Measurements from ENCODE around the gene PCDHA1. TPM values are rescaled to one million over a fixed set of nuclear protein-coding genes. Genes with fewer than 3 reads are reported as not detected.

The PCDHA1 gene
- total and polyA plus RNA-seq, 2 experiments from 2014 or later = 0.81 to 1.6 TPM

DNA sequence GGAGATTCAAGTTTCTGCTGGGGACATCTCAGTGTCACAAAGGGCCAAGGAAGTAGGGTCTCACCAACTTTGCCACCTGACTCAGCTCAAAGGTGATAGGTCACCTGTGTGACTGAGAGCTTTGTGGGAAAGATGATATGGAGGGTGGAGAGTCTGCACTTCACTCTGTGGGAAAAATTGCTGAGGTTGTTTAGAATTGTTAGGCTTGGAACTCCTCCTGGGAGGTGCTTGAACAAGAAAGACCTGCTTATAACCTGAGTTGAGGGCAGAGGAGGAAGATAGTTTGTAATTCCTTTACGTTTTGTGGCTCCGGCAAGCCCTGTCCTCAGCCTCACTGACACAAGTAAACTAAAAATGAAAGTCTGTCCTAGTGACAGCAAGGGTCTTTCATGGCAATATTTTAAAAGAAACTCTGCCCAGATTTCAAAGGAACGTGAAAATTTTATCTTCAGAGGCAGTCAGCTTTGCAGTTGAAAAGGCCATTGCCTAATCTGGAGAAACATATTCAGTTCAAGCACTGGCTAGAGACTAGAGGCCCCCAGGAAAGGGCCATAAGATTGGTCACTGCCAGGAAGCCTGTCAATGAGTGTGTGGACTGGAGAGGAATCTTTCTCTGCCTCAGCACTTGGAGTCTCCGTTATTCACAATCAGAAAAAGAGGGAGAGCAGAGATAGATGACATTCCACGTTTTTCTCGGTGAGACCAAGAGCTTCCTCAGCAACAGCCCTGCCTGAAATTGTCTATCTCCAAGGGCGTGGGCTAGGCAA lies 203.5 kb downstream of the PCDHA1 start:
- DNase-seq (ENCODE audit: low spot score) (no peak), ATAC-seq (no peak)
- H3K4me1 ChIP-seq (ENCODE audit: insufficient read depth) = peaks cover 50% of the 10 kb centered on the region
- no peaks in the 10 kb centered on the region for H3K9me2 ChIP-seq (ENCODE audit: insufficient read depth)
- peak overlapping the region; percentile 53 for H3K4me2 ChIP-seq
- H3K36me3 Mint-ChIP-seq (ENCODE audit: low read depth) = no peaks in the 10 kb centered on the region
- peaks cover 8% of the 10 kb centered on the region for H3K27me3 Mint-ChIP-seq (ENCODE audit: insufficient read depth, low read depth, poor library complexity)
- H3K27ac Mint-ChIP-seq = no peak overlapping the region
- peaks cover 51% of the 10 kb centered on the region for H3K4me1 Mint-ChIP-seq
- H3K27me3 ChIP-seq (ENCODE audit: insufficient read depth) = no peaks in the 10 kb centered on the region
- H2AFZ ChIP-seq = no peak overlapping the region
- H3K79me2 ChIP-seq (replicated peaks; ENCODE audit: insufficient read depth) = no peaks in the 10 kb centered on the region
- peak overlapping the region; percentile 46; the same call in 1 of the 2 replicates for H3K27ac ChIP-seq (ENCODE audit: low read depth)
- no peak overlapping the region for H3K4me3 ChIP-seq
- peaks cover 10% of the 10 kb centered on the region for H3F3A ChIP-seq (replicated peaks; ENCODE audit: low read depth)
- no peak overlapping the region; the same call in 2 of the 3 replicates for H3K4me3 Mint-ChIP-seq
- H4K20me1 ChIP-seq (replicated peaks; ENCODE audit: insufficient read depth) = no peaks in the 10 kb centered on the region
- H3K36me3 ChIP-seq (ENCODE audit: insufficient read depth) = no peaks in the 10 kb centered on the region
- TF ChIP-seq ZNF331 (CRISPR knock-in tag; IDR thresholded peaks at IDR 0.05; ENCODE audit: low read depth) (no peak), CREB1 (CRISPR knock-in tag; IDR thresholded peaks at IDR 0.05; ENCODE audit: low read depth) (no peak), ZNF114 (CRISPR knock-in tag; IDR thresholded peaks at IDR 0.05) (no peak), EZH2phosphoT487 (IDR thresholded peaks at IDR 0.05; ENCODE audit: unreplicated experiment) (no peak), POLR2AphosphoS5 (IDR thresholded peaks at IDR 0.05; ENCODE audit: low read depth) (no peak), NANOG (IDR thresholded peaks at IDR 0.05; ENCODE audit: borderline replicate concordance) (no peak)
- TF ChIP-seq, protein P1, sequence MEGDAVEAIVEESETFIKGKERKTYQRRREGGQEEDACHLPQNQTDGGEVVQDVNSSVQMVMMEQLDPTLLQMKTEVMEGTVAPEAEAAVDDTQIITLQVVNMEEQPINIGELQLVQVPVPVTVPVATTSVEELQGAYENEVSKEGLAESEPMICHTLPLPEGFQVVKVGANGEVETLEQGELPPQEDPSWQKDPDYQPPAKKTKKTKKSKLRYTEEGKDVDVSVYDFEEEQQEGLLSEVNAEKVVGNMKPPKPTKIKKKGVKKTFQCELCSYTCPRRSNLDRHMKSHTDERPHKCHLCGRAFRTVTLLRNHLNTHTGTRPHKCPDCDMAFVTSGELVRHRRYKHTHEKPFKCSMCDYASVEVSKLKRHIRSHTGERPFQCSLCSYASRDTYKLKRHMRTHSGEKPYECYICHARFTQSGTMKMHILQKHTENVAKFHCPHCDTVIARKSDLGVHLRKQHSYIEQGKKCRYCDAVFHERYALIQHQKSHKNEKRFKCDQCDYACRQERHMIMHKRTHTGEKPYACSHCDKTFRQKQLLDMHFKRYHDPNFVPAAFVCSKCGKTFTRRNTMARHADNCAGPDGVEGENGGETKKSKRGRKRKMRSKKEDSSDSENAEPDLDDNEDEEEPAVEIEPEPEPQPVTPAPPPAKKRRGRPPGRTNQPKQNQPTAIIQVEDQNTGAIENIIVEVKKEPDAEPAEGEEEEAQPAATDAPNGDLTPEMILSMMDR (conservative IDR thresholded peaks at IDR 0.05; ENCODE audit: low read depth in 2 of 2) = no peak
- TF ChIP-seq, protein P2, sequence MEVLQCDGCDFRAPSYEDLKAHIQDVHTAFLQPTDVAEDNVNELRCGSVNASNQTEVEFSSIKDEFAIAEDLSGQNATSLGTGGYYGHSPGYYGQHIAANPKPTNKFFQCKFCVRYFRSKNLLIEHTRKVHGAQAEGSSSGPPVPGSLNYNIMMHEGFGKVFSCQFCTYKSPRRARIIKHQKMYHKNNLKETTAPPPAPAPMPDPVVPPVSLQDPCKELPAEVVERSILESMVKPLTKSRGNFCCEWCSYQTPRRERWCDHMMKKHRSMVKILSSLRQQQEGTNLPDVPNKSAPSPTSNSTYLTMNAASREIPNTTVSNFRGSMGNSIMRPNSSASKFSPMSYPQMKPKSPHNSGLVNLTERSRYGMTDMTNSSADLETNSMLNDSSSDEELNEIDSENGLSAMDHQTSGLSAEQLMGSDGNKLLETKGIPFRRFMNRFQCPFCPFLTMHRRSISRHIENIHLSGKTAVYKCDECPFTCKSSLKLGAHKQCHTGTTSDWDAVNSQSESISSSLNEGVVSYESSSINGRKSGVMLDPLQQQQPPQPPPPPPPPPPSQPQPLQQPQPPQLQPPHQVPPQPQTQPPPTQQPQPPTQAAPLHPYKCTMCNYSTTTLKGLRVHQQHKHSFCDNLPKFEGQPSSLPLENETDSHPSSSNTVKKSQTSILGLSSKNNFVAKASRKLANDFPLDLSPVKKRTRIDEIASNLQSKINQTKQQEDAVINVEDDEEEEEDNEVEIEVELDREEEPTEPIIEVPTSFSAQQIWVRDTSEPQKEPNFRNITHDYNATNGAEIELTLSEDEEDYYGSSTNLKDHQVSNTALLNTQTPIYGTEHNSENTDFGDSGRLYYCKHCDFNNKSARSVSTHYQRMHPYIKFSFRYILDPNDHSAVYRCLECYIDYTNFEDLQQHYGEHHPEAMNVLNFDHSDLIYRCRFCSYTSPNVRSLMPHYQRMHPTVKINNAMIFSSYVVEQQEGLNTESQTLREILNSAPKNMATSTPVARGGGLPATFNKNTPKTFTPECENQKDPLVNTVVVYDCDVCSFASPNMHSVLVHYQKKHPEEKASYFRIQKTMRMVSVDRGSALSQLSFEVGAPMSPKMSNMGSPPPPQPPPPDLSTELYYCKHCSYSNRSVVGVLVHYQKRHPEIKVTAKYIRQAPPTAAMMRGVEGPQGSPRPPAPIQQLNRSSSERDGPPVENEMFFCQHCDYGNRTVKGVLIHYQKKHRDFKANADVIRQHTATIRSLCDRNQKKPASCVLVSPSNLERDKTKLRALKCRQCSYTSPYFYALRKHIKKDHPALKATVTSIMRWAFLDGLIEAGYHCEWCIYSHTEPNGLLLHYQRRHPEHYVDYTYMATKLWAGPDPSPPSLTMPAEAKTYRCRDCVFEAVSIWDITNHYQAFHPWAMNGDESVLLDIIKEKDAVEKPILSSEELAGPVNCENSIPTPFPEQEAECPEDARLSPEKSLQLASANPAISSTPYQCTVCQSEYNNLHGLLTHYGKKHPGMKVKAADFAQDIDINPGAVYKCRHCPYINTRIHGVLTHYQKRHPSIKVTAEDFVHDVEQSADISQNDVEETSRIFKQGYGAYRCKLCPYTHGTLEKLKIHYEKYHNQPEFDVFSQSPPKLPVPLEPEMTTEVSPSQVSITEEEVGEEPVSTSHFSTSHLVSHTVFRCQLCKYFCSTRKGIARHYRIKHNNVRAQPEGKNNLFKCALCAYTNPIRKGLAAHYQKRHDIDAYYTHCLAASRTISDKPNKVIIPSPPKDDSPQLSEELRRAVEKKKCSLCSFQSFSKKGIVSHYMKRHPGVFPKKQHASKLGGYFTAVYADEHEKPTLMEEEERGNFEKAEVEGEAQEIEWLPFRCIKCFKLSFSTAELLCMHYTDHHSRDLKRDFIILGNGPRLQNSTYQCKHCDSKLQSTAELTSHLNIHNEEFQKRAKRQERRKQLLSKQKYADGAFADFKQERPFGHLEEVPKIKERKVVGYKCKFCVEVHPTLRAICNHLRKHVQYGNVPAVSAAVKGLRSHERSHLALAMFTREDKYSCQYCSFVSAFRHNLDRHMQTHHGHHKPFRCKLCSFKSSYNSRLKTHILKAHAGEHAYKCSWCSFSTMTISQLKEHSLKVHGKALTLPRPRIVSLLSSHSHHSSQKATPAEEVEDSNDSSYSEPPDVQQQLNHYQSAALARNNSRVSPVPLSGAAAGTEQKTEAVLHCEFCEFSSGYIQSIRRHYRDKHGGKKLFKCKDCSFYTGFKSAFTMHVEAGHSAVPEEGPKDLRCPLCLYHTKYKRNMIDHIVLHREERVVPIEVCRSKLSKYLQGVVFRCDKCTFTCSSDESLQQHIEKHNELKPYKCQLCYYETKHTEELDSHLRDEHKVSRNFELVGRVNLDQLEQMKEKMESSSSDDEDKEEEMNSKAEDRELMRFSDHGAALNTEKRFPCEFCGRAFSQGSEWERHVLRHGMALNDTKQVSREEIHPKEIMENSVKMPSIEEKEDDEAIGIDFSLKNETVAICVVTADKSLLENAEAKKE (CRISPR knock-in tag; IDR thresholded peaks at IDR 0.05) = no peak
- TF ChIP-seq, protein P3, sequence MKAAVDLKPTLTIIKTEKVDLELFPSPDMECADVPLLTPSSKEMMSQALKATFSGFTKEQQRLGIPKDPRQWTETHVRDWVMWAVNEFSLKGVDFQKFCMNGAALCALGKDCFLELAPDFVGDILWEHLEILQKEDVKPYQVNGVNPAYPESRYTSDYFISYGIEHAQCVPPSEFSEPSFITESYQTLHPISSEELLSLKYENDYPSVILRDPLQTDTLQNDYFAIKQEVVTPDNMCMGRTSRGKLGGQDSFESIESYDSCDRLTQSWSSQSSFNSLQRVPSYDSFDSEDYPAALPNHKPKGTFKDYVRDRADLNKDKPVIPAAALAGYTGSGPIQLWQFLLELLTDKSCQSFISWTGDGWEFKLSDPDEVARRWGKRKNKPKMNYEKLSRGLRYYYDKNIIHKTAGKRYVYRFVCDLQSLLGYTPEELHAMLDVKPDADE (IDR thresholded peaks at IDR 0.05) = no peak
- no peaks in the 10 kb centered on the region for H3K9me3 Mint-ChIP-seq
